Stimulated activated CD8-positive, alpha-beta memory T cell treated with anti-CD3 and anti-CD28 coated beads, Interleukin-15, amount 100 ng/mL, for 48 hours (primary cell): ENCODE results near the gene PRODH.
"Not testable (repeated sequence)": the region's sequence is repeated elsewhere in the genome, so short reads cannot be mapped to it uniquely, and the experiment has no call there.

ENCODE experiments used
- DNase-seq, 2 donors: peaks; one replicate each; pipeline ENCODE4 v3.0.0-alpha.2; 2020; ENCODE audit warnings: low read depth in 2 of 2

Gene PRODH

DNA sequence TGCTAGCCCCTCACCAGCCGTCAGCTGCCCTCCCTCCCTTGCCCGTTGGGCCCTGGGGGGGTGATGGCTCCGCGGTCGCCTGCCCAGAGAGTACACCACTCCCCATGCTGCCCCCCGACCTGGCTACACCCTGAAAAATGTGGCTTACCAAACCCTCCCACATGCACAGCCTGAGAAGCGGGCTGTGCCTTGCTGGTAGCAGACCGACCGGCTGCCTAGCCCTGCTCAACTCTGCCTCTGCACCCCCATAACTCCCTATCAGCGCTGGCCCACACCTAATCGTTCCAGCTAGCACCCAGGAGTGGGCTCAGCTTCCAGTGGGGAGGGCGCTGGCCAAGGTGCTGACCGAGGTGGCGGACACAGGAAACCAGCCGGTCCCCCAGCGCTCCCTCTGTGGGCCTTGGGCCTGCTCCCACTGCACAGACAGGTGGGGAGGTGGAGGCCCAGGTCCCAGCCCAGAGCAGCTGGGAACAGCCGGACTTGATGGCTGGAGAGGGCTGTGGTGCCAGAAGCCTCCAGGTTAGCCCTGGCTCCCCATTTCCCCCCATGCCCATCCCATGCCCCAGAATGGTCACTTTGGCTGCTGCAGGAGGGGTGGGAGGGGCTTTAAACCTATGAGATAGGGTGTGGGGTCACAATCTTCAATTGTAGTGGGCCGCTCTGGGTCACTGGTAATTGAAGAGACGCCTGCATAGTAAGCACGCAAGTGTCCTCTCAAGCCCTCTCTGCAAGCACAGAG, 32.1 kb upstream of the PRODH start:
- DNase-seq, result no peak

DNA sequence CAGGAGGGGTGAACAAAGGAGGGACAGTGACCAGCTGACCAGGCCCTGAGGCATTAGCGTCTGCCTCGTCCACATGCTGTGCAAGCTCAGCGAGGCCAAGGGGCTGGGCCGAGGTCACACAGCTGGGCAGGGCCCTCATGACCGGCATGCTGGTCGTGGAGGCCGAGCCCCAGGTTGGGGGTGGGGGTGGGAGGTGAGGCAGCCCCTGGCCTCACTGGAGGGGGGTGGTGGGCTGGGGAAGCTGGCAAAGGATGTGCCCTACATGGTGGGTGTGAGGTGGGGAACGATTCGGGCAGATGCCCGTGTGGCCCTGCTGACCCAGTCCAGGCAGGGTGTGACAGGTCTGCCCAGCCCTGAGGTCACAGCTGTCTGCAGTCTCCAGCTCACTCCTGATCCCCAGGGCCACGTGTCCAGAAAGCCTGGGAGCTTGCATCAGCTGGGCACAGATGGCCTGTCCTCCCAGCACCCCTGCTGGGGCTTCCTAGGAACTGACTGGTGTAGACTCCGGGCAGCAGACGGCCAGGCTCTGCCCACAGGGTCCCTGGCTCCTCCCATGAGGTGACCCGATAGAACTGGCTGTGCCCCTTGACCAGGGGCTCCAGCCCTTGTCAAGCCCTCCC, 31.4 kb upstream of the PRODH start:
- not testable (repeated sequence) for DNase-seq

DNA sequence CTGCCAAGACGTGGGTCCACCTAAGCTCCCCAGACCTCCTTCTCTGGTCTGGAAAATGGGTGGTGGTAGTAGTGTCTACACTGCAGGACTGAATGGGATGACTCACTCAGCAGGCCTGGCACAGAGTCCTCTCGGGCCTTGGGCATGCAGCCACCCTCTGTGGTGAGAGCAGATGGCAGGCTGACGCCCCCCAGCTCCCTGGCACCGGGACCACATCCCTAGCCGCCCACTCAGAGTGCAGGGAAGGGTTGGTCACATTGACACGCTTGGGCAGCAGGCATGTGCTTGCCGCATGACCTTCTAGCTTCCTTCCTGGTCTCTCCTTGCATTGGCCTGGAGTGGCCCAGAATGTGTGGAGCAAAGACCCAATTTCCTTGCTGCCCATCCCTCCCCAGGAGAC, 30.7 kb upstream of the PRODH start:
- DNase-seq, result no peak

DNA sequence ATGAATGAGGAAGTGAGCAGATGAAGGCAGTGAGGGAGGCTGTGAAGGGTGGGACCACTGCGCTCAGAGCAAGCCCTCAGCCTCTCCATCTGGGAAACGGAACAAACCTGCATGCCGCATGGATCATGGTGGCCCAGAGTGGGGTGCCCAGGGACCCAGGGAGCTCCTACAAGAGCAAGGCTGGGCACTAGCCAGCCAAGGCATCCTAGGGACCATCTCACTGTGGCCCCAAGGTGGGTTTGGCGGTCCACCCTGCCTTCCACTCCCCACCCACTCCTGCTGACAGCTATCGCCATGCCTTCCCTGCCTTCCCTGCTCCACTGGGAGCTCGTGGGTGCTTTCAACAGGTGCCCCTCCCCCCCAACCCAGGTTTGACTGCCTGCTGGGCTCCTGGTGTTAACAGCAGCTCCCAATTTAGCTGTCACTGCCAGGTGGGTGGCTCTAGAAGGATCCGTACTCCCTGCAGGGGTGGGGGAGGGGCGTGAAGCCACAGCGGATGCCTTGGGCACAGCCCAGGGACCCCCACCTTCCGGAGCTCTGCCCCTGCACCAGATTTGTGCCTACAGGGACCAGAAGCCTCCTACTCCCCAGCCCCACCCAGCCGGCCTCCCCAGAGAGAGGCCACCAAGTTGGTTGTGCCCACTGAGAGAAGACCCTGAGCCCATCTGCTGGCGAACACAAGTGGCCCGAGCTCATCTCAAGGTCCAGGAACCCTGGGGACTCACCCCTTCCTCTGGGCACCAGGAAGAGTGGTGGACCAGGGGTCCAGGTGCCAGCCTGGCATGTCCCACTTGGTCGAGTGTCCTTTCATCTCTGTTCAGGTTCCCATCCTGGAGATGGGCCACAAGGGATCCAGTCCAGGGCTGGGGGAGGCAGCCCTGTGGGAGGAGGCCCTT, 29.7 kb upstream of the PRODH start:
- DNase-seq, result no peak

DNA sequence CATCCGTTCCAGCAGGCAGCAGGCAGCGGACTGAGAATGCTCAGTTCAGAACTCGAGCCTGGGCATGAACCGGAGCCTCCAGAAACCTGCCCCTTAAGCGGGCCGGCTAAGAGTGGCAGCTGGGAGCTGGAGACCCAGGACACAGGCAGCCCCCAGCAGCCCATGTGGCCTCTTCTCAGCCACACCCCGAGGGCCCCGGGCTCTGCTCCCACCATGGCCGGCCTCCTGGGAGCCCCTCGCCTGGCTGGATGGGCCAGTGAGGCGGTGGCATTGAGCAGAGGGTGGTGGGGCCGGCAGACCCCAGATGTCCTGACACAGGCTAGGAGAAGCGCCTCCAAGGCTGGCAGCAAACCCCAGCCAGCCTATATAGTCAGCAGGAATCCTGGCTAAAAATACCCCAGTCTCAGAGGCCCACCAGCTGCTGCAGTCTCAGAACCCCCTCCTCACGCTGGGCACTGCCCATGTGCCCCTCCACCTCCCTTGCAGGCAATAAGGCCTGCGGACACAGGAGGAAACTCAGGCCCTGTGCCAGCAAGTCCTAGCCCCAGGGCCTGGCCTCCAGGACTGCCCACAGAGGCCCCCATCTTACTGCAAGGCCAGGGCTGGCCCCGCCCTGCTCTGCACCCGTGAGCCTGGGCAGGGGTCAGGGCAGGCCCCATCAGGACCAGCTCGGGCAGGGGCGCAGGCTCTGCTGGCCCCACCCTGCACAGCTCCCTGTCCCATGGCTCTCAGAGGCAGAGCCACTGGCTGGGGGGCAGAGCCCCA, 28.6 kb upstream of the PRODH start:
- not testable (repeated sequence) for DNase-seq

DNA sequence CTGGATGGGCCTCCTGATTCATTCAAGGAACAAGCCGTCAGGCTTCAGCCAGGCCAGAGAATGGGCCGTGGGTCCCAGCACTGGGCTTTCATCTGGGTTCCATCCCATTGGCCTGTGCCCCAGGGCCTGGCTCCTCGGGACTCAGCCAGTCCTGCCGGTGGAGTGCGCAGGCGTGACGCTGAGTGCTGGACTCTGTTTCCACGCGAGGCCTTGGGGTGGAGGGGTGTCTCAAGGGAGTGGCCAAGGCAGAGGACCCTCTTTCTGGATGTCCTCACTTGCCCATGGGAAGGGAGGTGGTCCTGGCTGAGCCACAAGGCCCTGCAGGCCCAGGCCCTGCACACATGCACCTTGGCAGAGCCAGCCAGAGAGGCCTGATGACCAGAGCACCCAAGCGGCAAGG, 28.0 kb upstream of the PRODH start:
- DNase-seq, result not testable (repeated sequence)

DNA sequence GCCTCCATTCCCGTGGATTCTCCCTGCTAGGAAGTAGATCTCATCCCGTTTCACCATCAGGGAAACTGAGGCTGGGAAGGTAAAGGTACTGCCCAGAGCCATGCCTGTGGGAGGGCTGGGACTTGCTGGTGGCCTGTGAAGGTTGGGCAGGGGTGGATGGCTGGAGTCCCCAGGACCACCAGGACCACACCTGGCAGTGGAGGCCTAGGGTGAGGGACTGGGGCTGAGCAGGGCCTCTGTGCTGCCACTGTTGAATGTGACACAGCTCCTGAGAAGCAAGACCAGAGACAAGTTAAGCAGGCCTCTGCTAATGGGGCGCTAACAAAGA, 26.2 kb upstream of the PRODH start:
- DNase-seq, result no peak

DNA sequence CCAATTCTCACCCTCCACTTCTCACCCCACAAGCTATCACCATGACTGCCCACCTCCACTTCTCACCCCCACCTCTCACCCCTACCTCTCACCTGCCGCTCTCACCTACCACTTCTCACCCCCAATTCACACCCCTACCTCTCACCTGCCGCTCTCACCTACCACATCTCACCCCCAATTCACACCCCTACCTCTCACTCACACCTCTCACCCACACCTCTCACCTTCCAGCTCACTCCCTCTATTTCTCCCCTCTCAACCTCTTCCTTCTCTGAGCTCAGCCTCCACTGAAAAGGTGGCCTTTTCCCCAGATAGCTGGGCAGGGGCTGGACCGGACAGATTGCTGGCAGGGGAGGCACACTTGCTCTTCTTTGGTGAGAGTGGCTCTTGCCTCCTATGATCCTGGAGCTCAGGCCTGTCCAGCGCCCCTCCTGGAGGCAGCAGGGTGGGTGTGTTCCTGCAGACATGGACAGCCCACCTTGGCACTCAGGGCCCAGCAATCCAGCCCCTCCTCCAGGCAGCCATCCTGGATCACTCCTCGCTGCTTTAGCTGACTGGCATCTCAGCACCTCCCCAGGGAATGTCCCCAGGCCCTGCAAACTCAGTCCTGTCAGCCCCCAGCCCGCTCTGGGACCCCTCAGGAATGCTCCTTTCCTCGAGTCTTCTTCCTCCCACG, 25.7 kb upstream of the PRODH start:
- DNase-seq, result not testable (repeated sequence)

DNA sequence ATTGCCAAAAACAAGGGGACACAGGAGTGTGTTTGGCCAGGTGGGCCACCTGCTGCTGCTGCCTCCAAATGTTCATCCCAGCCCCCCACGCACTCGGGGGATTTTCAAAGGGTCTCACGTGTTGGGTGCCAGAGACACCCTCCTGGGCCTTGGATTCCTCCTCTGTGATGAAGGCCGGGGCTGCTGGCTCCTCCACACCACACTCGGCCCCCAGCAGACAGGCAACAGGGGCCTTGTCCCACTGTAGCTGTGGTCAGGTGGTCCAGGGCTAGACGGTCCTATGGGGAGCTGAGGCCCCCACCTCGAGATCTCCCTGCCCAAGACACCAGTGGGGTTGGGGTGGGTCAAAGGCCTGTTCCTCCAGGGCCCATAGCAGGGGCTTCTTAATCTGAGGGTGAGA, 25.1 kb upstream of the PRODH start:
- DNase-seq, result not testable (repeated sequence)

DNA sequence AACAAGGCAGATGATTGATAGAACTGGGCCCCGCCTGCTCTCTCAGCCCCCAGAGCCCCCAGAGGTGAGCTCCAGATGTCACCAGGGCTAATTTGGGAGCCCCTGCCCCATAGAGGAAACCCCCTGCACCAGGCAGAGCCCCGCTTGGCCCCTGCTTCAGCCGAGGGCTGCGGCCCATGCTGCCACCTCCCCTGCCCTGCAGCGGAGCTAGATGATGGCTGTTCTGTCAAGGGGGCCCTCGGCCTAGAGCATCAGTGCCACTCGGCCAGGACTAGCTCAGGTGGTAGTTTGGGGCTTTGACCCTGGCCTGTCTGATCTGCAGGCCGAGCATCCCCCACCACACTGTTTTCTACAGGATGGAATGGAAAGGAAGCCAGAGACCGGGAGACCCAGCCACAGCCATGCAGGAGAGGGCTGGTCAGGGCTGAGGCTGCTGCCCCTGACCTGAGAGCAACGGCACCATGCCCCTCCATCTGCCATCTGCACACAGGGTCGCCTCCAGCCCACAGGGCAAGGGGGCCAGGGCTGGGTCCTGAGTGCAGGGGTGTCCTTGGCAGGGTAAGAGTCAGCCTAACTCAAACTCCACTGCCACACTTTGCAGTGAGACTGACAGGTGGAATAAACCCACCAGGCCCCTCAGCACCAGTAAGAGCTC, 24.2 kb upstream of the PRODH start:
- DNase-seq, result not testable (repeated sequence)

DNA sequence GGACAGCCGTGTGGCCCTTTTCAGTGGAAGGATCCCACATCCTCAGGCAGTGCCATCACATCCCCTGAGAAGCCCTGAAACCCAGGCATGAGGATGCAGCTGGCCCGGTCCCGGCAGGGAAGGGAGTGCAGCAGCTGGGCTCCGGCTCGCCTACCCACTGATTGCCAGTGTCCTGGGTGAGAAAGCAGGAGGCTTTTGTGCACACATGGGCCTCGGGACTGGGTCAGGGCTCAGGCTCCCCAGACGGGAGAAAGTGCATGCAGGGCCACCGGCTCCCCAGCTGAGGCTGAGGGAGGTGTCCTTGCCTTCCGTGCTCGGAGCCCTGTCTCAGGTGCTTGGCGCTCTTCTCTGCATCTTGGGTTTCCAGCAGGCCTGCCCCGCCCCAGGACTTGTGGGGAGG, 23.6 kb upstream of the PRODH start:
- DNase-seq, result not testable (repeated sequence)

DNA sequence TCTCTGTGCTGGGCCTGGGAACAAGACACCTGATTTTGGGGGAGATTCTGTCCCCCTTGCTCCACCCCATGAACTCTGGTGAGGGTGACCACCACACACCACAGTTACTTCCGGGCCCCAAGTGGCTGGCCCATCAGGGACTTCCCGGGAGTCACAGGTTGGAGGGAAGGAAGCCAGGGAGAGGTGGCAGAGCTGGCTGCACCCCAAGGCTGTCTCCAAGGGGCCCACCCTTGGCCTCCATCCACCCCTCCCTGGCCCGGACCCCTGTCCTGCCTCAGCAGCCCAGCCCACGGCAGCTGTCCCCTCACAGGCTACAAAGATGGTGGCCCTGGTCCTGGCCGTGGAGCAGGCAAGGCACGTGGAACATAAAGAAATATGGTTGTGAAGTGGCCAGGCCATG, 23.2 kb upstream of the PRODH start:
- not testable (repeated sequence) for DNase-seq

DNA sequence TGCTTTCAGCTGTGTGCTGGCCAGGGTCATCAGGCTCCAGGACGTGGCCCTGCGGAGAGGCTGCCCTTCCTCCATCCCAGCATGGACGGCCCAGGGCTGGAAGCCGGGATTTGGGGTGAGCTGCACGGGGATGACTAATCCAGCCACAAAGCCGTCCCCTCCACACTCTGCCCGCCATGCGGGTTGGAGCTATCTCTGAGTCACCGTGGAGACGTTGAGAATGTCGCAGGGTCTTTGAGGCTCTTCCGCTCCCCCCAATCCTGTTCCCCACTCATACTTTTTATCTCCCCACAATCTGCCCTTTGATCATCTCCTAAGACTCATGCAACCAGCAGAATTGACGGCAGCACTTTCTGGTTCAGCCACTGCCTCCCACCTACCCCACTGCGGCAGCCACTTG, 22.6 kb upstream of the PRODH start:
- peak; percentile 27 to 30 for DNase-seq

DNA sequence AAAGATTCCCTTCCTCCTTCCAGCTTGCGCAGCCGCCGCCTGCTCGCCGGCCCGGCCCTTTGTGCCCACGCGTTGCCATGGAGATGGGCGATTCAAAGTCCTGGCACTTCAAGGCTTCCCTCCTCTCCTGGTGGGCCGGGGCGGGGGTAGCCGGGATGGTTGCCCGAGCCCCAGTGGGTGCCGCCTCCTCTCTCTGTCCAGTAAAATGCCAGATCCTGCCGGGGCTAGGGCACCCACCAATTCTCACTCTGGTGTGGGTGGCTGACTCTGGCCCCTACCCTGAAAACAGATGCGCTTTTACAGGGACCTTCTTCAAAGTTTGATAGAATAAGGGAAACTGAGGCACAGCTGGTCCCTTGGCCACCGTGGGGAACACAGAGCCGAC, 22.2 kb upstream of the PRODH start:
- not testable (repeated sequence) for DNase-seq

DNA sequence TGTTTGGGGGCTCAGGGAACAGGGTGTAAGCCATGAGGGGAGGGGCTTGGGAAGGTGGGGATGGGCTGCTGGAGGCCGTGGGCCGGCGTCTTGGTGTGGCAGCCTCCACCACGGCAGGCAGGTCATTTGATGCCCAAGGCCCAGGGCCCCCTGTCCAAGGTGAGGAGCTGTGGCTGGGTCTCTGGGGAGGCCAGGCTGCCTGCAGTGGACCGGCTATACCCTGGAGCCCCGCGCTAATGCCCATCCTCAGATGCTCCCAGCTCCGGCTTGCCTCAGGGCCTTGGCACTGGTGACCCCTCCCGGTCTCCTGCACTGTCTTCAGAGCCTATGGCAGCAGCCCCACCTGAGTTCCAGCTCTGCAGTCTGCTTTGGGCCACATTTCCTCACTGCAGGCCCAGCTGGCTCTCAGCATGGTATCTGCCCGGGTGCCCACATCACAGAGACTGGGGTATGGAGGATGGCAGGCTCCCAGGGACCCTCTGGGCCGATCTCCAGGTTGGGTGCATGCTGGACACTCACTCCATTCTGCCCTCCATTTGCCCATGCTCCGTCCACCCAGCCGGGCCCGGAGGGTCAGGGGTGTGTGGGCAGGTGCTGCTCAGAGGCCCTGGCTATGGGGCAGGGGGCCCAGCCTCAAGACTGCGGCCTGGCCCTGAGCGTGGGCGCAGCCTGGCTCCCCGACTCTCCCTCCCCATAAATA, 21.7 kb upstream of the PRODH start:
- not testable (repeated sequence) for DNase-seq

DNA sequence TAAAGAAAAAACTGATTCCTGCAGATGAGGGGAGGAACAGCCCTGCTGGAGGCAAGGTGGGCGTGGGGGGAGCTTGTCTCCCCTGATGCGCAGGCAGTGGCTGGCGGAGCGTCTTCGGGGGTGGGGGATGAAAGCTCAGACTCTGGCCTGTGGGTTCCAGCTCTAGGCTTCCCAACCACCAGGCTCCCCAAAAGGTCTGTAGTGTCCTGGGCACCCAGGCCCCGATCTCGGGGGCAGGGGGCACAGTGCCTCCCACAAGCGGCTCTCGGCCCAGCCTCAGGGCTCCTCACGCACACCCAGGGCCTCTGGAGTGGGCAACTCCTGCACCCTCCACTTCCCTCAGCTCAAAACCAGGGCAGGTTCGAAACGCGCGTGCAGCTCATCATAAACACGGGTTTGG, 20.9 kb upstream of the PRODH start:
- not testable (repeated sequence) for DNase-seq

DNA sequence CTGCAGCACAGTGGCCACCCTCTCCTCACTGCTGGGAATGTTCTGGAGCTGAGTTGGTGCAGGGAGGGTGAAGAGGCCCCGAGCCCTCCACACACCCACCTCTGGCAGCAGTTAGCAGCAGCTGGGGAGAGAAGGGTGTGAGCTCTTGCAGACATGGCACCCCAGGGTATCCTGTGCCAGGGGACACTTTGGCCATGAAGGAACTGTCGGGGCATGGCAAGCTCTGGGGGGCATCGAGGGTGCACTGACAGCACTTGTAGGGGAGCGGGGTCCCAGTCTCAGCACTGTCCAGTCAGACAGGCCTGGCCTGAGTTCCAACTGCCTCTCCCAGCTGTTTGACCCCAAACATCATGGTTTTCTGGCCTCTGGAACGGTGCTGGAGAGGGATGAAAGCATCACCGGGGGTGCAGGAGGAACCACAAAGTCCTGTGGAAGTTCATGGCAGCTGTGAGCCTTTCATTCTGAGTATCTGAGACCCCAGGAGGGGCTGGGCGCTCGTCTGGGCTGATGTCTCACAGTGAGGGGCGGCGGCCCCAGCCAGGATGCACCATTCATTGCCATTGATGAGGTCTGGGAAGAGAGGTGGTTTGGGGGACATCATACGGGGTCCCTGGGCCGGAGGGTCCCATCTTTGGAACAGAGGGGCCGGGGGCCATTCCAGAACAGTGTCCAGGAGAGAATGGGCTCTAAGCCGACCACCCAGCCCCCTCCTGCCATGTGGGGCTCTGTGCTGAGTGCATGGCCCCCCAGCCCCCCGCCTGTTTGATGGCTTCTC, 20.2 kb upstream of the PRODH start:
- not testable (repeated sequence) for DNase-seq

DNA sequence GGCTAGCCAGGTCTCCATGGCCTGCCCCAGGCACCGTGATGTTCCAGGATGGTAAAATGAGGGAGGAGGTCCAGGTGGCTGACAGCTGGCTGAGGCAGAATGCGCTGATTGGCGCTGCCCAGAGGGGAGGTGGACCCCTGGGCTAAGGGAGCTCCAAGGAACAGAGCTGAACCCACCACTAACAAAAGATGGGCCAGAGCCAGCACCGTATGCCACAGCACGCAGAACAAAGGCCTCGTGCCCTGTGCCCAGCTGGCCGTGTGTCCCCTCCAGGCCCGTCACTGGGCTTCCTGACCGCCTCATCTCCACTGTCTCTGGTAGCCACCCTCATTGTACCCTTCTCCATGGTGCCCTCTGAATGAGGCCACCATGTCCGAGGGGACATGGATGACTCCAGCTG, 19.6 kb upstream of the PRODH start:
- DNase-seq, result no peak

DNA sequence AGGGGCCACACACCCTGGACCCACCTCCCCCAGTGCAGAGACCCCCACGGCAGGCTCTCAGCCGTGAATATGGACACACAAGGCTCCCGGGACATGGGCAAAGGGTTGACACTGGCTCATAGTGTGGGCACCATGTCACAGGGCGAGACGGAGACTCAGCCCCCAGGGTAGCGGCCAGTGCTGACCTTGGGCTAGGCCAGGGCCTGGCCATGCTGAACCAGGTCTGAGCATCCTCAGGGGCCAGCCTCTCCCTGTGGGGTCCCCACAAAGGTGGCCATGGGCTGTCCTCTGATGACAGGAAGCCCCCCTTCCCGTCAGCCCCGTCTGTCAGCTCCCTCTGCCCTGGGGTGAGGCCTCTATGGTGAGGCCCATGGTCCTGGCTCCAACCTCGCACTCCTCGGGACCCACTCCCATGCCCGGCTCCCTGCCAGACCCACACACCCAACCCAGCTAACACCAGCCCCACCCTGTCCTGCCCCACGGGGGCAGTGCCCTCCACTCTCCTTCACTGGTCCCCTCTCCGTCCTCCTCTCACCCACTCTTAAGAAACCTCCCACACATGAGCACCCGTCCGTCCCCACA, 19.0 kb upstream of the PRODH start:
- no peak for DNase-seq
